ENCODE data around the gene RCVRN.

The RCVRN gene

GRCh38 chr17:9878356-9878755, 26.7 kb downstream of the RCVRN start:
- Histone ChIP-seq H3K36me3 (ENCODE audit: control insufficient read depth, insufficient read depth, low read length) (no peaks in the 10 kb centered on the region), H3K27ac (ENCODE audit: low read depth, low read length) (no peak overlapping the region), H3K9me3 (ENCODE audit: control insufficient read depth, insufficient read depth, low read length) (peaks cover 12% of the 10 kb centered on the region), H3K27me3 (ENCODE audit: control insufficient read depth, insufficient read depth, low read length) (no peaks in the 10 kb centered on the region), H3K4me1 (ENCODE audit: control insufficient read depth, insufficient read depth, low read length) (peaks cover 6% of the 10 kb centered on the region; the same call in 1 of the 2 replicates), H3K9ac (ENCODE audit: low read depth, low read length) (no peak overlapping the region), H3K4me3 (ENCODE audit: low read depth, low read length) (no peak overlapping the region)

- no peak overlapping the region for H3K9ac ChIP-seq (ENCODE audit: low read depth, low read length)
- no peaks in the 10 kb centered on the region for H3K9me3 ChIP-seq (ENCODE audit: control insufficient read depth, insufficient read depth, low read length)
- peak overlapping the region; percentile 18 for H3K27ac ChIP-seq (ENCODE audit: low read depth, low read length)
- H3K36me3 ChIP-seq (ENCODE audit: control insufficient read depth, insufficient read depth, low read length): no peaks in the 10 kb centered on the region
- peaks cover 6% of the 10 kb centered on the region; the same call in 1 of the 2 replicates for H3K4me1 ChIP-seq (ENCODE audit: control insufficient read depth, insufficient read depth, low read length)
- no peaks in the 10 kb centered on the region for H3K27me3 ChIP-seq (ENCODE audit: control insufficient read depth, insufficient read depth, low read length)
- H3K4me3 ChIP-seq (ENCODE audit: low read depth, low read length): no peak overlapping the region
These were observed 29.6 kb downstream of the RCVRN start for GRCh38 chr17:9875441-9875840.

DNA sequence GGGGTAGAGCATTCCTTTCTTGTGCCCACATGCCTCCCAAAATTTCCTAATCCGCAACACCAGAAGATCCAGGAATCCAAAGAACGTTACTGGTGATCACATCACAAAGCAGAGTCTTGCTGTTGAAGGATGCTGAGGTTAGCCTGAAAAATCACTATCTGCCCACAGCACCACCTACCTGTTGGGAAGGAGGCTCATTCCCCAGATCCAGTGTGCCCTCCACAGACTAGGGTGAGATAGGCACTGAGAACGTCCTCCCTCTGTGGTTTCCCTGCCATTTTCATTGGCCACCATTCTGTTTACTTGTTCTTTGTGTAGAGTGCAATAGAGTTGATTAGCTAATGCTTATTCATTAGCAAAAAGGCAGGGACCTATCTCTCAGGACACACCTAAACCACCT, 30.3 kb downstream of the RCVRN start:
- Histone ChIP-seq H3K36me3 (ENCODE audit: control insufficient read depth, insufficient read depth, low read length) (no peaks in the 10 kb centered on the region), H3K27ac (ENCODE audit: low read depth, low read length) (no peak overlapping the region), H3K4me1 (ENCODE audit: control insufficient read depth, insufficient read depth, low read length) (peaks cover 6% of the 10 kb centered on the region; the same call in 1 of the 2 replicates), H3K9me3 (ENCODE audit: control insufficient read depth, insufficient read depth, low read length) (no peaks in the 10 kb centered on the region), H3K4me3 (ENCODE audit: low read depth, low read length) (no peak overlapping the region), H3K9ac (ENCODE audit: low read depth, low read length) (no peak overlapping the region), H3K27me3 (ENCODE audit: control insufficient read depth, insufficient read depth, low read length) (no peaks in the 10 kb centered on the region)

GRCh38 chr17:9872852-9873251, 32.2 kb downstream of the RCVRN start:
- peaks cover 6% of the 10 kb centered on the region; the same call in 1 of the 2 replicates for H3K4me1 ChIP-seq (ENCODE audit: control insufficient read depth, insufficient read depth, low read length)
- no peak overlapping the region for H3K9ac ChIP-seq (ENCODE audit: low read depth, low read length)
- no peaks in the 10 kb centered on the region for H3K9me3 ChIP-seq (ENCODE audit: control insufficient read depth, insufficient read depth, low read length)
- no peak overlapping the region for H3K4me3 ChIP-seq (ENCODE audit: low read depth, low read length)
- H3K27ac ChIP-seq (ENCODE audit: low read depth, low read length): no peak overlapping the region
- no peaks in the 10 kb centered on the region for H3K36me3 ChIP-seq (ENCODE audit: control insufficient read depth, insufficient read depth, low read length)
- H3K27me3 ChIP-seq (ENCODE audit: control insufficient read depth, insufficient read depth, low read length): no peaks in the 10 kb centered on the region

DNA sequence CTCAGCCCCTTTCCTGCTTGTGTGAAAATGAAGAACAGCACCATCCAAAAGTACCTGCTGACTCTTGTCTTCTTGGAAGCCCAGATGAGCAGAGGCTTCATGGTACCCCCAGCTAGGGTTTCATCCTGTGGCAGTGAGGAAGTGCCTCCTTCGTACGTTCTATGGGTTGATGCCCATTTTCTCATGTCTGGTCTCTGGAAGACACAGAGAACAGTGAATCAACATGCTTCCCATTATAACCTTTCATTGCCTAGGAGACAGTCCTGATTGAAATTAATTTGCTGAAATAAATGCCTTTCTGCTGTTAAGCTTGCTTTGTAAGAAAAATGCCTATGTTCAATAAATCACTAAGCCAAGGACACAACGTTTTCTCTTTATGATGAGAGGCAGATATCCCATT, 36.5 kb downstream of the RCVRN start:
- H3K9me3 ChIP-seq (ENCODE audit: control insufficient read depth, insufficient read depth, low read length): no peaks in the 10 kb centered on the region
- no peaks in the 10 kb centered on the region for H3K36me3 ChIP-seq (ENCODE audit: control insufficient read depth, insufficient read depth, low read length)
- no peaks in the 10 kb centered on the region for H3K4me1 ChIP-seq (ENCODE audit: control insufficient read depth, insufficient read depth, low read length)
- no peak overlapping the region for H3K27ac ChIP-seq (ENCODE audit: low read depth, low read length)
- H3K9ac ChIP-seq (ENCODE audit: low read depth, low read length): no peak overlapping the region
- H3K27me3 ChIP-seq (ENCODE audit: control insufficient read depth, insufficient read depth, low read length): no peaks in the 10 kb centered on the region
- no peak overlapping the region for H3K4me3 ChIP-seq (ENCODE audit: low read depth, low read length)

- no peak overlapping the region for H3K9ac ChIP-seq (ENCODE audit: low read depth, low read length)
- H3K4me3 ChIP-seq (ENCODE audit: low read depth, low read length): no peak overlapping the region
- no peaks in the 10 kb centered on the region for H3K4me1 ChIP-seq (ENCODE audit: control insufficient read depth, insufficient read depth, low read length)
- no peaks in the 10 kb centered on the region for H3K36me3 ChIP-seq (ENCODE audit: control insufficient read depth, insufficient read depth, low read length)
- no peaks in the 10 kb centered on the region for H3K9me3 ChIP-seq (ENCODE audit: control insufficient read depth, insufficient read depth, low read length)
- no peaks in the 10 kb centered on the region for H3K27me3 ChIP-seq (ENCODE audit: control insufficient read depth, insufficient read depth, low read length)
- no peak overlapping the region for H3K27ac ChIP-seq (ENCODE audit: low read depth, low read length)
These were observed 39.5 kb downstream of the RCVRN start for GRCh38 chr17:9865586-9865985.

GRCh38 chr17:9862949-9863348, 42.1 kb downstream of the RCVRN start:
- H3K4me3 ChIP-seq (ENCODE audit: low read depth, low read length): no peak overlapping the region

GRCh38 chr17:9862220-9862619, 42.9 kb downstream of the RCVRN start:
- H3K9me3 ChIP-seq (ENCODE audit: control insufficient read depth, insufficient read depth, low read length): no peaks in the 10 kb centered on the region; the same call in 1 of the 2 replicates
- H3K9ac ChIP-seq (ENCODE audit: low read depth, low read length): no peak overlapping the region
- no peaks in the 10 kb centered on the region for H3K27me3 ChIP-seq (ENCODE audit: control insufficient read depth, insufficient read depth, low read length)
- H3K4me3 ChIP-seq (ENCODE audit: low read depth, low read length): no peak overlapping the region
- no peaks in the 10 kb centered on the region for H3K36me3 ChIP-seq (ENCODE audit: control insufficient read depth, insufficient read depth, low read length)
- H3K27ac ChIP-seq (ENCODE audit: low read depth, low read length): no peak overlapping the region
- H3K4me1 ChIP-seq (ENCODE audit: control insufficient read depth, insufficient read depth, low read length): no peaks in the 10 kb centered on the region

More at GRCh38 chr17:9862949-9863348, 42.1 kb downstream of the RCVRN start:
- Histone ChIP-seq H3K27ac (ENCODE audit: low read depth, low read length) (no peak overlapping the region), H3K4me1 (ENCODE audit: control insufficient read depth, insufficient read depth, low read length) (no peaks in the 10 kb centered on the region), H3K27me3 (ENCODE audit: control insufficient read depth, insufficient read depth, low read length) (no peaks in the 10 kb centered on the region), H3K36me3 (ENCODE audit: control insufficient read depth, insufficient read depth, low read length) (no peaks in the 10 kb centered on the region), H3K9me3 (ENCODE audit: control insufficient read depth, insufficient read depth, low read length) (no peaks in the 10 kb centered on the region; the same call in 1 of the 2 replicates), H3K9ac (ENCODE audit: low read depth, low read length) (no peak overlapping the region)

DNA sequence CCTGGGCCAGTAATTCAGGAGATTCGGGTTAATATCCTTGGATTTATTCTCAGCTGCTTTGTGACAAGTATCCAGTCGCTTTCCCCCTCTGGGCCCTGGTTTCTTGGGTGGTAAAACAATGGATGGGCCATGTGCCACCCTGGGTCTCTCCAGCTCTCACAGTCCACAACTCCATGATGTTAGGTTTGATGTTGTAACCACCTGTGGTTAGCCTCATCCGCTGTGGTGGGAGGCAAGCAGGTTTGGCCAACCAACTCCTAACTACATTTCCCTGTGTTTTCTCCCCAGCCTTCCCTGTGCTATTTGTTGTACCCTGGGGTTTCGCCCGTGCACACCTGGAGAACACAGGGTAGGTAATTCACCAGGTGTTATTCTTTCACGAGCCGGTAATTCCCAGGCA, 44.2 kb downstream of the RCVRN start:
- no peaks in the 10 kb centered on the region; the same call in 1 of the 2 replicates for H3K9me3 ChIP-seq (ENCODE audit: control insufficient read depth, insufficient read depth, low read length)
- H3K4me1 ChIP-seq (ENCODE audit: control insufficient read depth, insufficient read depth, low read length): no peaks in the 10 kb centered on the region
- H3K27me3 ChIP-seq (ENCODE audit: control insufficient read depth, insufficient read depth, low read length): no peaks in the 10 kb centered on the region
- no peaks in the 10 kb centered on the region for H3K36me3 ChIP-seq (ENCODE audit: control insufficient read depth, insufficient read depth, low read length)
- no peak overlapping the region for H3K27ac ChIP-seq (ENCODE audit: low read depth, low read length)
- H3K4me3 ChIP-seq (ENCODE audit: low read depth, low read length): no peak overlapping the region
- H3K9ac ChIP-seq (ENCODE audit: low read depth, low read length): no peak overlapping the region

DNA sequence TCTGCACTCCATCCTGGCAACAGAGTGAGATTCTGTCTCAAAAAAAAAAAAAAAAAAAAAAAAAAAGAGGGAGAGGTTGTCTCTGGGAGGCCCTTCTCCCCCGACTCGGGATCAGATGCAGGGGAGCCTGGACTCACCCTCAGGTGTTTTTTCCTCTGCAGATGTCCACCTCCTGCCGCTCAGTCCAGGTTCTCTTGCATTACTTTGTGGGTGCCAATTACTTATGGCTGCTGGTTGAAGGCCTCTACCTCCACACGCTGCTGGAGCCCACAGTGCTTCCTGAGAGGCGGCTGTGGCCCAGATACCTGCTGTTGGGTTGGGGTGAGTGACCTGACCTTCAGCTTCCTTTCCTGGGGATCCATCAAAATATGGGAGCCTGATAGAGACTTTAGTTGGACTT, 45.3 kb downstream of the RCVRN start:
- Histone ChIP-seq H3K9ac (ENCODE audit: low read depth, low read length) (no peak overlapping the region), H3K9me3 (ENCODE audit: control insufficient read depth, insufficient read depth, low read length) (no peaks in the 10 kb centered on the region; the same call in 1 of the 2 replicates), H3K36me3 (ENCODE audit: control insufficient read depth, insufficient read depth, low read length) (no peaks in the 10 kb centered on the region), H3K27me3 (ENCODE audit: control insufficient read depth, insufficient read depth, low read length) (no peaks in the 10 kb centered on the region), H3K4me1 (ENCODE audit: control insufficient read depth, insufficient read depth, low read length) (no peaks in the 10 kb centered on the region), H3K27ac (ENCODE audit: low read depth, low read length) (no peak overlapping the region), H3K4me3 (ENCODE audit: low read depth, low read length) (no peak overlapping the region)

DNA sequence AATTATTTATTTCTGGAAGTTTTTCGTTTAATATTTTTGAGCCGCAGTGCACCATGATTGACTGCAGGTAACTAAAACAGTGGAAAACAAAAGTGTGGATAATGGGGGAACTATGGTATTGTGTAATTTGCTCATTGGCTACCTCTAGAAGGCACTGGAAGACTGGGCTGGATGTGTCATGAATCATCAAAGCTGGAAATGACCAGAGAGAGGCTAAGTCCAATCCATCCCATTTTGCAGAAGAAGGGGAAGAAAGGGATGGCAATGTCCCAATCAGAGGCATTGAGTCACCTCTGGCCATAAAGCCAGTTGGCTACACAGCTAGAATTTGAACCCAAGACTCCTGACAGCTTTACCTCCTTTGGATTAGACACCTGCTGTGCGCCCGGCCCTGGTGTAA, 50.0 kb downstream of the RCVRN start:
- no peaks in the 10 kb centered on the region for H3K4me1 ChIP-seq (ENCODE audit: control insufficient read depth, insufficient read depth, low read length)
- no peak overlapping the region for H3K9ac ChIP-seq (ENCODE audit: low read depth, low read length)
- no peak overlapping the region for H3K4me3 ChIP-seq (ENCODE audit: low read depth, low read length)
- no peaks in the 10 kb centered on the region for H3K36me3 ChIP-seq (ENCODE audit: control insufficient read depth, insufficient read depth, low read length)
- no peak overlapping the region for H3K27ac ChIP-seq (ENCODE audit: low read depth, low read length)
- no peaks in the 10 kb centered on the region; the same call in 1 of the 2 replicates for H3K9me3 ChIP-seq (ENCODE audit: control insufficient read depth, insufficient read depth, low read length)
- no peaks in the 10 kb centered on the region for H3K27me3 ChIP-seq (ENCODE audit: control insufficient read depth, insufficient read depth, low read length)

GRCh38 chr17:9854255-9854654, 50.8 kb downstream of the RCVRN start:
- Histone ChIP-seq H3K4me1 (ENCODE audit: control insufficient read depth, insufficient read depth, low read length) (no peaks in the 10 kb centered on the region), H3K27me3 (ENCODE audit: control insufficient read depth, insufficient read depth, low read length) (no peaks in the 10 kb centered on the region), H3K9ac (ENCODE audit: low read depth, low read length) (no peak overlapping the region), H3K9me3 (ENCODE audit: control insufficient read depth, insufficient read depth, low read length) (no peaks in the 10 kb centered on the region), H3K36me3 (ENCODE audit: control insufficient read depth, insufficient read depth, low read length) (no peaks in the 10 kb centered on the region), H3K27ac (ENCODE audit: low read depth, low read length) (no peak overlapping the region), H3K4me3 (ENCODE audit: low read depth, low read length) (no peak overlapping the region)

Data from HUES48 (cell line).